GM18868 (cell line): ENCODE data around the gene TSPAN31.
A peak's percentile ranks its signal among the peaks of the same experiment; 100 is the strongest.

Experiments used
- ATAC-seq: cut with Tn5 transposase; IDR thresholded peaks from one replicate; pipeline ENCODE4 v1.9.1; 2021; ENCODE audit warnings: mild to moderate bottlenecking, moderate library complexity; ENCODE audit not compliant: unreplicated experiment

The TSPAN31 gene

DNA sequence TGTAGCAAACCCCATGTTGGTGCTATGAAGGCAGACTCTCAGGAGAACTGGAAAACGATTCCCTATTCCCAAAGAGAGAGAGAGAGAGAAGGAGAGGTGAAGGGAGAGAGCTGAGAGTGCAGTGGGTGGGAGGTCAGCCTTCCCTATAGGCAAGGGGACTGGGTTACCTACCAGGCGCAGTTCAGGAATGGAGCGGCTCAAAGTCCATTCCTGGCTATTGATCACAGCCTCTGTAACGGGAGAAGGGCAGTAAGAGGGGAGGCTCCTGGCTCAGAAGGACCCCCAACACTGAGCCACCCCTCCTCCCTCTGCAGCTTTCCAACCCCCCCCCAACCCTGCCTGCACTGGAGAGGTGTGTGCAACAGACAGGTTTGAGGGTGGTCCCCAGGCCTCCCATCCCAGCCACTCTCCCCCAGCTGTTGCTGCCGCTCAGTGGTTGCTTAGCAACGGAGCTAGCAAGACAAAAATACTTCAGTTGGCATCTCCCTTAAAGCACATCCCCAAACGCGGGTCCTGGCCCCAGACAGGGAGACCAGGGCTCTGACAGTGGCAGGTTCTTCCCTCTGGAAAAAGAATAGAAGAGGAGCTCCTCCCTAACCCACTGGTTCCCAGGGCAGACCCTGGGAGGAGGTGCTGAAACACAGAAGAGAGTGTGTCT lies 9.5 kb upstream of the TSPAN31 start:
- ATAC-seq, result no peak

DNA sequence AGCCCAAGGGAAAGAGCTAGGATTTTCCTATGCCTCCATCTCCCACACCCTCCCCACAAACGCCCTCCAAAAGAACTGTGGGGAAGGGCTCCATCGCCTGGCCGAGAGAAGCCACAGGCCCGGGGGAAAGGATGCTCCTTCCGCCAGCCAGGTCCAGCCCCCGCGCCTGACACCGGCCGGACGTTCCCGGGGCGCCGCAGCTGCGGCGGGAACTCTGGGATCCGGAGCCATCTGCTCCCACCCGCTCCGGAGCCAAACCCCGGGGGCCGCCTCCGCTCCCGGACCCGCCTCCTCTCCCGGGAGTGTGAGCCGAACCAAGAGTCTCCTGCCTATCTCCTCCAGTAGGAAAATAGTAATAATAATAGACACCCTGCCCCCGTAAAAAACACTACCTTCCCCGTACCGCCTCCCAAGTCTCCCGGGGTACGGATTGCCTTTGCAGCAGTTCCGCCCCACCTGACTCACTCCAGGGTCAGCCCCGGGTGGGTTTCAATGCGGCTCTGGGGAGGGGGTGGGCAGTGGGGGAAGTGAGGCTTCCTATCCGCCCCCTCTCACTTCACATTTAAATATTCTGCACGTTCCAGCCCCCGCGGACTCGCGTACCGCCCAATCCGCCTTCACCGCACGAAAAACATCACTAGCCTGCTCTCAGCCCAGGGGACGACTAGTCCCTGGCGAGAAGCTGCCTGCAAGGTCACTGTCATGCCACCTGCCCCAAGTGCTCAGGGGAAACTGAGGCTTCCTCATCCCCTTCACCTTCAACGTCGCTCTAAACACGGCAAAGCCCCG lies 8.7 kb upstream of the TSPAN31 start:
- no peak for ATAC-seq

GRCh38 chr12:57736741-57737466 lies 7.9 kb upstream of the TSPAN31 start:
- ATAC-seq, result no peak

DNA sequence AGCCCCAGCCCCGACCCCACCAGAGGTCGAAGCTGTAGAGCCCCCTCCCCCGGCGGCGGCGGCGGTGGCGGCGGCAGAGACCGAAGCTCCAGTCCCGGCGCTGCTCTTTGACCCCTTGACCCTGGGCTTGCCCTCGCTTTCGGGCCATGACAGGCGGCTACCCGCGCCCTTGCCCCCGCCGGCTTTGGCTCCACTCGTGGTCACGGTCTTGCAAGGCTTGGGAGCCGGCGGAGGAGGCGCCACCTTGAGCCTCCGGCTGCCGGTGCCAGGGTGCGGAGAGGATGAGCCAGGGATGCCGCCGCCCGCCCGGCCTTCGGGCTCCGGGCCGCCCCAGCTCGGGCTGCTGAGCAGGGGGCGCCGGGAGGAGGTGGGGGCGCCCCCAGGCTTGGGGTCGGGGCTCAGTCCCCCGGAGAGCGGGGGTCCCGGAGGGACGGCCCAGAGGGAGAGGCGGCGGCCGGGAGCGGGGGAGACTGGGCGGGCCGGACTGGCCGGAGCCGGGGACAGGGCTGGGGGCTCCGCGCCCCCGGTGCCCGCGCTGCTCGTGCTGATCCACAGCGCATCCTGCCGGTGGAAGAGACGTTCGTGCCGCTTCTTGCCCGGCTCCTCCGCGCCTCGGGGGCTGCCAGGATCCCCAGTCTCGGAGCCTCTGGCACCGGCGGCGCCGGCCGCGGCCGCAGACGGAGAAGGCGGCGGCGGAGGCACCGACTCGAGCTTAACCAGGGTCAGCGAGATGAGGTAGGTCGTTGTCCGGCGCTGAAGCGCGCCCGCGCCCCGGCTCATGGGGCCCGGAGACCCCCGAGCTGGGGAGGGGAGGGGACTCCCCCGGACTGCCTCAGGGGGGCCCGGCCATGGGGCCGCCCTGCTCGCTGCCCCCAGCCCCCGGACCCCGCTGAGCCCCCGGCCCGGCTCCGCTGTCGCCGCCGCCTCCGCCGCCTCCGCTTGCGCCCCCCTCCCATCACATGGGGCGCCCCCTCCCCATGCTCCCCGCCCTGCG lies 7.1 kb upstream of the TSPAN31 start:
- no peak for ATAC-seq

DNA sequence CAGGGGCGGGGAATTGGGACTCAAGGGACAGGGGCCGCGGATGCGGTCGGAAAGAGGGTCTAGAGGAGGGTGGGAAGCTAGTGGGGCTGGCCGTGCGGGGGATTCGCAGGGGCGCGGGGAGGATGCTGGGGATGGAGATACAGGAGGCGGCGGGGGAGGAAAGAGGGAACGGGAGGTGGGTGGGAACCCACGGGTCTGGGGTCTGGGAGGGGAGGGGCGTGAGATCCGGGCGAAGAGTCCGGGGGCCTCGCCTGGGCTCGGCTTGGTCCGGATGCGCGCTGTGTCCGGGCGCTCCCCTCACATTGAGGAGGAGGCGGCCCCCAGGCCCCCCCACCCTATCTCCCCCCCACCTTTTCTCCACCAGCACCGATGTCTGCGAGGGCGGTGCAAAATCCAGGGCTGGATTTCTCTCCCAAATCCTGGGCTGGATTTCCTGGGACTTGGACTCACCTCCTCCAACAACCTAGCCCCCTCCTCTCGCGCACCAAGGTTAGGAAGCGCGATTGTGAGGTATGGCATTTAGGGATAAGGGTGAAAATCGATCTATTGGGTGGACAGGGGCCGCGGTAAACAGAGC lies 6.1 kb upstream of the TSPAN31 start, which contains the start of gene AGAP2:
Gene AGAP2 (minus strand): TSS at position 82 of the 577 bp plus-strand sequence. CDS start 496 bp downstream, outside the sequence.
- no peak for ATAC-seq

DNA sequence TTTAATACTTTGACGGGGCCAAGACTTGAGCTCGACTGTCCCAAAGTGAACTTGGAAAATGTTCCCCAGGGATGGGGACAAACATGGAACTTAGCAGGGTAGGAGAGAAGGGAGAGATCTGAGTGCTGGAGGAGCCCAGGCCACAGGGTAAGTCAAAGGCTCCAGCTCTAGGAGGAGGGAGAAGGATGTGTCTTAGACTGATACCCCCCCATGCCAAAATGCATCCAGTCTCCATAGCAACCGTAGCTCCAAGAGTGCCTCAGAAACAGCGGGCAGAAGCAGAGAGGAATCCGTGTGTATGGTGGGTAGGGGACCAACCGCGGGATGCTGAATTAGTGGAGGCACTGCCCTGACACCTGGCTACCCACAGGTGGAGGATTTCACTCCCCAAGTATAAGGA lies 5.5 kb upstream of the TSPAN31 start:
- ATAC-seq, result no peak

DNA sequence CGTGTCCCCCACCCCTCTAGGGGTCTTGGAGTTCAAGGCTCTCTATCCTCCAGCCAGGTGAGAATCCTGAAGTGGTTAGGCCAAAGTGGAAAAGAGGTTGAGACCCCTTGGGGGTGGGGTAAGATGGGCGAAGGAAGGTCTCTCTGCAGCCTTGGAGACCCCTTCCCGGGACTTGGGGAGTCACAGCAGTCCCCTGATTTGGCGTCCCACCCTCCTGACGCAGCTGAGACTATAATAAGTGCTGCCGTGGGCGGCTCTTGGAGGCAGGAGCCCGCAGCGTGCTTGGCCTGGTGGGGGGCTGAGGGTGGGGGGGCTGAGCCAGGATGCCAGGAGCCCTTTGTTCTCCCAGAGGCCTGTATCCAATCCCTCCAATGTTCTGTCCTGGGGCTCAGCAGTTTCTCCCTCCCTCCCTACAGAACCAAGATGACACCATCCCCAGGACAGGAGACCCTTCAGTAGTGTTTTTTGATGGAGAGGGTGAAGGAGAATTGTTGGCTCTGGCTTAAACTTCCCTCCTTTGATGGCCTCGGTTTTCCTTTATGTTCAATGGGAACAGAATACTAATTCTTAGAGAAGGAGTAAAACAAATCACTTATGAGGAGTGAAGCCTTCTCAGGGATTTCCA lies 4.8 kb upstream of the TSPAN31 start:
- no peak for ATAC-seq

DNA sequence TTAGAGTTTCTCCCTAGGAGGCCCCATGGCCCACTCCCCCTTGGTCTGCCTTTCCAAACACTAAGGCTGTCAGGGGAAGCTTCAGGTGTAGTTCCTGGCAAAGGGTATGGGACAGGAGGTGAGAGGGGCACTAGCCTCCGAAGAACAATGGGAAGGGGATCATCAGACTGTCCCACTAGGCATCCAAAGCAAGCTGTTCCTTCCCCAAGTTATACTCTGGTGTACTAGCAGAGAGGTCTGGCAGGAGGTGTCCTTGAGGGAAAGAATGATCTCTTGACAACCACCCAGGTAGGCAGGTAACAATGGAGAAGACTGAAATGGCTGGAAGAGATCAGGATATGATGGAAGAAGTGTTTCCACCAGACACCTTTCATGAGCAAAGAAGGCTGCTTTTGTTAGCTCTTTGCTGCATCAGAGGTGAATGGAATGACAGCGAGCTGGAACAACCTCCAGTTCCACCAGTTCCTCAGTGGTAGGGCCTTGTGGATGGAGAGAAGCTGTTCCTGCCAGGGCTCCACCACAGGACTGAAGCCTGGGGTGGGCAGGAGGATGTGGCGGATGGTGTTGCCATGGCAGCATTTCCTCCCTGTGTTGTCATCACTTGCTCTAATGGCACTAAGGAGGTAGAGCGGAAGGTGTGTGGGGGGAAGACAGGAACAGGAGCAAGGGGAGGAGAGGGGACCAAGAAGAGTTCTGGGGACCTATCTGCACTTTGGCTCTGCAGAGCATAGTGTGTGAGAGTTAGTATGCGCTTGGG lies 4.0 kb upstream of the TSPAN31 start:
- ATAC-seq, result peak; percentile 47

DNA sequence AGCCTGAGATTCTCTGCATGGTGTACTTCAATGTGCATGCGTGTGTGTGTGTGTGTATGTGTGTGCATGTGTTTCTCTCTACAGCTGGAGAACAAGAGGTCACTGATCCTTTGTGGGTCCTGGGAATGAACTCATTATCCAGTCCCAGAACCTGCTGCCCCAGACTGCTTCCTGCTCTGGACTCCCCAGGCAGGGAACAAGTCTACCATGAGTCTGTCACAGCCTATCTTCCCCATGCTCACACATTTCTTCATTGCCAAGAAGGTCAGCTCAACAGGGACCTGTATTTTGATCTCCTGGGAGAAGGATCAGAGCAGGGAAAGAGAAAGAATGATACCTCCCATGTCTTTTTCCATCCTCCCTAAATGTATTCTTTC lies 3.4 kb upstream of the TSPAN31 start:
- ATAC-seq, result no peak

DNA sequence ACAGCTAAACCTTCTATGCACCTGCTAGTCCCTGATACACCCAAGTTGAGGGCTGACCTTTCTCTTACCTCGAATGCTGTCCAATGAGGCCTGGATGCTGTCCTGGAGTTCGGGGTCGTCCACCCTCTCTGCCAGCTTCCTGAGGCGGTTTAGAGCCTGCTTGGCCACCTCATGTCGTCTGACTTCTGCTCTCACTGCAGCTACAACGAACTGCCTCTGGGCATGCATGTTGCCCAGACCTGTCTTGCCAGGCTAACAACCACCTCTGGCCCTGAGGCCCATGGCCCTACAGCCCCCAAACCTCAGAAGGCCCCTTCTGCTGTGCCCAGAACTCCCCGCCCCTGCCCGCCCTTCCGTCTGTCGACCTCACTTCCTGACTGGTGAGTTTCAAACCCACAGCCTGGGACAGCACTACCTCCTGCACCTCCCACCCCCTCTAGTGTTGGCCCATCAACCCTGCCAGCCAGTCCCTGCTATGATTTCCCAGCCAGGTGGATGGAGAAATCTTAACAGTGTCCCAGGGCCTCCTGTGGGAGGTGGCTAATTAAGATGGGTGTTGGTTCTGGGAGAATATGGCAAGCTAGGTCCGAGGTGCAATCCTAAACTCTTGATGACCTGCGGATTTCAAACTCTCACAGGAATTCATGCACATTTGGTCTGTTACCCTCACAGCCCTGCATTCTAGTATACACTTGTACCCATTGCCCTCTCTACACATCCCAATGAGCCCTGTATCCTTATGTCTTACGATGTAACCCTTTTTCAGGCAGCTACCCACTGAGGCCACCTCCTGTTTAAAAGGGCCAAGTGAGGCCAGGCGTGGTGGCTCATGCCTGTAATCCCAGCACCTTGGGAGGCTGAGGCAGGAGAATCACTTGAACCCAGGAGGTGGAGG lies 2.7 kb upstream of the TSPAN31 start:
- ATAC-seq, result peak; percentile 68

DNA sequence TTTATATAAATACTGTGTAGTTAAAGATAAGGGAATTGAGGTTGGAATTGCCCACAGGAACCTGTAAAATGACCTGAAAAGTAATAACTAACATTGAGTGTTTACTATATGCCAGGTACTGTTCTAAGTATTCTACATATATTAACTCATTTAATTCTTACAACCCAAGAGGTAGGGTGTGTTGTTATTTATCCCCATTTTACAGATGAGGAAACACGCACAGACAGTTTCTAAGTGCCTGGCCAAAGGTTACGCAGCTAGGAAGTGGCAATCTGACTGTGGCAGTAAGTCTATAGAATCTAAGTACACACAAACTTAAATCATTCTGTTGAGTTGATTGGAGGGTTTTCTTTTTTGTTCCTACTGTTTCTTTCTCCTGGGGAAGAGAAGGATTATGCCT lies 1.1 kb upstream of the TSPAN31 start:
- ATAC-seq, result no peak

DNA sequence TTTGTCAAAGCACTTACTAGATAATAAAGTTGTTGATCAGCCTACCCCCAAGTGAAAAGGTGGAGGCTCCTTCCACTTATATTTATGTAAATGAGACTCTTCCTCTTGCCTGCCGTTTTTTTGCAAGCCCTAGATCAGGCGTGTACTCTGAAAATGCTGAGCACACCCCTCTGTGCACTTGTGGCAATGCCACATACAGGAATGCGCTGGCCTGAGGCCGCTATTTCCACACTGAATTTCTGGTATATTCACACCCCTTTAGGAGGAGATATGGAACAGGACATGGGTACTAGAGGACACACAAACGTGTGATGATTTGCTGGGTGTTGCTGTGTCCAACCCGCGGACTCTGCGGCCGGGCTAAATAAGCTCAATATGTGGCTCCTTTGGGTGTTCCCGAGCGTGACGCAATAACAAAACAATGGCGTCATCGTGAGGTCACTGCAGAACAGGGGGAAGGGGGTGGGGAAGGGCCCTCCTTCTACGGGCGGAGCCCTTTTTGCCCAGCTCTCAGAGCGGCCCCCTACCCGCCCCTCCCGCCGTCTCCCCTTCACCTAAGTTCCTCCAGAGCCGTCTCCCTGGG lies 554 bp upstream of the TSPAN31 start:
- ATAC-seq, result peak; percentile 42

- ATAC-seq, result no peak
Observed at GRCh38 chr12:57745485-57745881, 644 bp downstream of the TSPAN31 start.

- ATAC-seq, result no peak
Observed at GRCh38 chr12:57746025-57746424, 1.2 kb downstream of the TSPAN31 start.

DNA sequence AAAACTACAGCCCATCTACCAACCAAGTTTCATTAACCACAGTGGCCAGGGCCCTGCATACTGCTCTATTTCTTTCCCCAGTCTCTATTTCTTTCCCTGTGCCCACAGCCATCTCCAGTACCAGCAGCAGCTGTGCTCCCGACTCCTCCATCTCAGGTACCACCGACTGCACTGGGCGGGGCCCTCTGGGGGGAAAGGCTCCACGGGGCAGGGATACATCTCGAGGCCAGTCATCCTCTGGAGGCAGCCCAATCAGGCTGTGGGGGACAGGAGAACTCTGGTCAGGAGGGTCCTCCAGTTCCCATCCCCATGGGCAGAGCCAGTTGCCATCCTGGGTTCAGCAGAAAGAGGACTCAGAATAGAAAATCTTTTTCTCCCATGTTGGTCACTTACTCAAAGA lies 4.2 kb downstream of the TSPAN31 start:
- no peak for ATAC-seq

DNA sequence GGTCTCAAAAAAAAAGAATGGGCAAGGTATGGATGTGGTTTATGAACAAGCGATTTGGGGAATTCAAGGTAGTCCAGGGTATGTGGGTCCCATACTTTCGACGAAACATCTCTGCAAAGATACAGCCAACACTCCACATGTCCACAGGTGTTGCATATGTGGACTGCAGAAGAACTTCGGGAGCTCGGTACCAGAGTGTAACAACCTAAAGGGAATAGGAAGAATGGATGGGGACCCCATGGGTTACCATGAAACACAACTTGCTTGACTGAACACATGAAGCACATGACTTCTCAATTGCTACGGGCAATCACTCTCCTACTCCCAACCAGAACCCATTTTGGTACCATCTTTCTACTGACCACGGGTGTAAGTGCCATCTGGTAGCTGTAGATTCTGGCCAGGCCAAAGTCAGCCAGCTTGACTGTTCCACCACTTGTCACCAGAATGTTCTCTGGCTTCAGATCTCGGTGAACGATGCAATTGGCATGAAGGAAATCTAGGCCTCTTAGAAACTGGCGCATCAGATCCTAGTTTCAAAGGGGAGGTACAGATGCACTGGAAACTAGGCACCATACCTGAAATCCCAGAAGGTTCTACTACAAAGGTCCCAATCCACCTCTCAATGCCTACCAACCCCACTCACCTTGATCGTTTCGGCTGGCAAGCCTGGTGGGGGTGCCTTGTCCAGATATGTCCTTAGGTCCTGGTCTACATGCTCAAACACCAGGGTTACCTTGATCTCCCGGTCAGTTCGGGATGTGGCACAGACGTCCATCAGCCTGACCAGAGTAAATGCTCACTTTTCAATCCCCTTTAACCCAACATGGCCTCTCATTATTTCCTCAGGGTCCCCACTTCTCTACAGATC lies 6.0 kb downstream of the TSPAN31 start:
- ATAC-seq, result no peak

DNA sequence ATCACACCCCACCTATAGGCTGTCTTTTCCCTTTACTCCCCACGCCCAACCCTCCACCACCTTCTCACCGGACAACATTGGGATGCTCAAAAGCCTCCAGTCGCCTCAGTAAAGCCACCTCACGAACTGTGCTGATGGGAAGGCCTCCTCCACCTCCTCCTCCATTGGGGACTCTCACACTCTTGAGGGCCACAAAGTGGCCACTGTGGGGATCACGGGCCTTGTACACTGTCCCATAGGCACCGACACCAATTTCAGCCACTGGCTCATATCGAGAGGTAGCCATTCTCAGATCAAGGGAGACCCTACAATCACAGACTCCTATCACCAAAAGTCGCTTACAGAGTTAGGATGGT lies 6.6 kb downstream of the TSPAN31 start:
- no peak for ATAC-seq
